ENCODE measurements around the gene NXPH2.

NXPH2 gene

DNA sequence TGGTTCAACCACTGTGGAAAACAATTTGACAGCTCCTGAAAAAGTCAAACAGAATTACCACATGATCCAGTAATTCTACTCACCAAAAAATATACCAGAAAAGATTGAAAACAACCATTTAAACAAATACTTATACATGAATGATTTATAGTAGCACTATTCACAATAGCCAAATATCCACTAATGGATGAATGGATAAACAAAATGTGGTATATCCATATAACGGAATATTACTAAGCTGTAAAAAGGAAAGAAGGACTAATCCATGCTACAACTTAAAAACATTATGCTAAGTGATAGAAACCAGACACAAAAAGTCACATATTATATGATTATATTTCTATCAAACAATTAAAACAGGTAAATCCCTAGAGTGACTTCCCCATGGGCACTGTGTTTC, 147.1 kb downstream of the NXPH2 start:
- Histone ChIP-seq H2AFZ (ENCODE audit: low read length) (no peak overlapping the region), H3K27me3 (ENCODE audit: insufficient read depth, low read length) (no peaks in the 10 kb centered on the region), H3K9me3 (ENCODE audit: low read length) (no peaks in the 10 kb centered on the region), H3K4me3 (ENCODE audit: low read depth, low read length, poor library complexity, severe bottlenecking) (no peak overlapping the region), H3K79me2 (ENCODE audit: insufficient read depth, low read length) (no peaks in the 10 kb centered on the region), H4K20me1 (ENCODE audit: insufficient read depth, low read length) (no peaks in the 10 kb centered on the region), H3K27ac (ENCODE audit: low read depth, low read length, poor library complexity, severe bottlenecking) (no peak overlapping the region), H3K9ac (ENCODE audit: low read length) (no peak overlapping the region), H3K4me2 (ENCODE audit: low read length) (no peak overlapping the region), H3F3A (ENCODE audit: insufficient read depth, low read length) (no peaks in the 10 kb centered on the region), H3K36me3 (ENCODE audit: insufficient read depth, low read length) (no peaks in the 10 kb centered on the region), H3K9me2 (ENCODE audit: low read depth, low read length) (no peaks in the 10 kb centered on the region), H3K4me1 (ENCODE audit: insufficient read depth, low read length, severe bottlenecking) (no peaks in the 10 kb centered on the region)
- TF ChIP-seq, protein P1, sequence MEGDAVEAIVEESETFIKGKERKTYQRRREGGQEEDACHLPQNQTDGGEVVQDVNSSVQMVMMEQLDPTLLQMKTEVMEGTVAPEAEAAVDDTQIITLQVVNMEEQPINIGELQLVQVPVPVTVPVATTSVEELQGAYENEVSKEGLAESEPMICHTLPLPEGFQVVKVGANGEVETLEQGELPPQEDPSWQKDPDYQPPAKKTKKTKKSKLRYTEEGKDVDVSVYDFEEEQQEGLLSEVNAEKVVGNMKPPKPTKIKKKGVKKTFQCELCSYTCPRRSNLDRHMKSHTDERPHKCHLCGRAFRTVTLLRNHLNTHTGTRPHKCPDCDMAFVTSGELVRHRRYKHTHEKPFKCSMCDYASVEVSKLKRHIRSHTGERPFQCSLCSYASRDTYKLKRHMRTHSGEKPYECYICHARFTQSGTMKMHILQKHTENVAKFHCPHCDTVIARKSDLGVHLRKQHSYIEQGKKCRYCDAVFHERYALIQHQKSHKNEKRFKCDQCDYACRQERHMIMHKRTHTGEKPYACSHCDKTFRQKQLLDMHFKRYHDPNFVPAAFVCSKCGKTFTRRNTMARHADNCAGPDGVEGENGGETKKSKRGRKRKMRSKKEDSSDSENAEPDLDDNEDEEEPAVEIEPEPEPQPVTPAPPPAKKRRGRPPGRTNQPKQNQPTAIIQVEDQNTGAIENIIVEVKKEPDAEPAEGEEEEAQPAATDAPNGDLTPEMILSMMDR (IDR thresholded peaks at IDR 0.05; ENCODE audit: low read length), result no peak
- TF ChIP-seq EZH2 (IDR thresholded peaks at IDR 0.05; ENCODE audit: borderline replicate concordance, low read length), result no peak

DNA sequence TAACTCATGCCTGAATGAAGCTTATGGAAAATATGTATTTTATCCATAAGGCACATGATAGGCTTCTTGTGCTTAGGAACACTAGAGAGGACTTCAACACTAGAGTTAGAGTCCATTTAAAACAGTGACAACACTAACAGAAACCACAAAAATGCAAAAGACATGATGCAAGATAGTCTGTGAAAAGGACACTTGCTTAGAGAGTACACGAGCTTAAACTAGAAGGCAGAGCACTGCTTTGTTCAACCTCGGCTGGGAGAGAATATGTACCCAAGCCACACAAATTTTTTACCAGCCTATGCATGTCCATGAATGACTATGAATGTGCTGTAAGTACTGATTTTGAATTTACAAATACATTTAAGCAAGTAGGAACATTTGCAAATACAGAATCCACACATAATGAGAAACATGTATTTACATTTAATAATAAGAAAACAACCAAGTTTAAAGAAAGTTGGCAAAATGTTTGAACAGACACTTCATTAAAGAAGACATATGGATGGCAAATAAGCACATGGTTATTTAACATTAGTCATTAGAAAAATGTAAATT, 148.0 kb downstream of the NXPH2 start:
- H3K9ac ChIP-seq (ENCODE audit: low read length), result no peak overlapping the region
- H4K20me1 ChIP-seq (ENCODE audit: insufficient read depth, low read length), result no peaks in the 10 kb centered on the region
- H3K4me1 ChIP-seq (ENCODE audit: insufficient read depth, low read length, severe bottlenecking), result no peaks in the 10 kb centered on the region
- no peak overlapping the region for H3K4me2 ChIP-seq (ENCODE audit: low read length)
- H3K4me3 ChIP-seq (ENCODE audit: low read depth, low read length, poor library complexity, severe bottlenecking), result no peak overlapping the region
- no peak for TF ChIP-seq EZH2 (IDR thresholded peaks at IDR 0.05; ENCODE audit: borderline replicate concordance, low read length)
- TF ChIP-seq, protein P1 (IDR thresholded peaks at IDR 0.05; ENCODE audit: low read length), result no peak
- no peak overlapping the region for H3K27ac ChIP-seq (ENCODE audit: low read depth, low read length, poor library complexity, severe bottlenecking)
- H2AFZ ChIP-seq (ENCODE audit: low read length), result no peak overlapping the region
- no peaks in the 10 kb centered on the region for H3K9me2 ChIP-seq (ENCODE audit: low read depth, low read length)
- H3K9me3 ChIP-seq (ENCODE audit: low read length), result no peaks in the 10 kb centered on the region
- no peaks in the 10 kb centered on the region for H3K79me2 ChIP-seq (ENCODE audit: insufficient read depth, low read length)
- H3K36me3 ChIP-seq (ENCODE audit: insufficient read depth, low read length), result no peaks in the 10 kb centered on the region
- H3F3A ChIP-seq (ENCODE audit: insufficient read depth, low read length), result no peaks in the 10 kb centered on the region
- no peaks in the 10 kb centered on the region for H3K27me3 ChIP-seq (ENCODE audit: insufficient read depth, low read length)

DNA sequence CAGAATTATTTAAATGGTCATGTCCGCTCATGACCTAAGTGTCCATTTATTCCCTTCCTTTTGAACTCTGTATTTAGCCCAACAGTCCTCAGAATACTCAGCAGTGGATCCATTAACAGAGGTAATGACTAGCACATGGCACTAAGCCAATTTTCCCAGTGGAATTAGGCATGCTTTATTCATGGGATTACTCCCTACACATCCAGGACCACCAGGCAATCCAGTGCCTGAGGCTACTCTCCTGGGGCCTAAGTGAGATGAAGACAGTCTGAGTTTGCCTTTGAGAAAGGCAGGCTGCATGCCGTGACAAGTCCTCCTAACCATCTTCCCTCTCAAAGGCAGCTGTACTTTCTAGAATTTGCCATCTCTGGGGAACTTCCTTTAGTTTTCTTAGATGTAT, 150.0 kb downstream of the NXPH2 start:
- H3K79me2 ChIP-seq (ENCODE audit: insufficient read depth, low read length), result no peaks in the 10 kb centered on the region
- H3K4me2 ChIP-seq (ENCODE audit: low read length), result no peak overlapping the region
- no peak overlapping the region for H3K9ac ChIP-seq (ENCODE audit: low read length)
- no peak overlapping the region for H3K4me3 ChIP-seq (ENCODE audit: low read depth, low read length, poor library complexity, severe bottlenecking)
- H3K4me1 ChIP-seq (ENCODE audit: insufficient read depth, low read length, severe bottlenecking), result no peaks in the 10 kb centered on the region
- H3F3A ChIP-seq (ENCODE audit: insufficient read depth, low read length), result no peaks in the 10 kb centered on the region
- H3K9me2 ChIP-seq (ENCODE audit: low read depth, low read length), result no peaks in the 10 kb centered on the region
- H4K20me1 ChIP-seq (ENCODE audit: insufficient read depth, low read length), result no peaks in the 10 kb centered on the region
- H3K36me3 ChIP-seq (ENCODE audit: insufficient read depth, low read length), result no peaks in the 10 kb centered on the region
- H3K9me3 ChIP-seq (ENCODE audit: low read length), result no peaks in the 10 kb centered on the region
- H3K27ac ChIP-seq (ENCODE audit: low read depth, low read length, poor library complexity, severe bottlenecking), result no peak overlapping the region
- no peaks in the 10 kb centered on the region for H3K27me3 ChIP-seq (ENCODE audit: insufficient read depth, low read length)
- TF ChIP-seq, protein P1 (IDR thresholded peaks at IDR 0.05; ENCODE audit: low read length), result no peak
- no peak for TF ChIP-seq EZH2 (IDR thresholded peaks at IDR 0.05; ENCODE audit: borderline replicate concordance, low read length)
- H2AFZ ChIP-seq (ENCODE audit: low read length), result no peak overlapping the region
